Progenitor cell of endocrine pancreas (in vitro differentiated cells): ENCODE data around the gene COL20A1. TPM values are rescaled to one million over a fixed set of nuclear protein-coding genes. Genes with fewer than 3 reads are reported as not detected.
"Not testable (repeated sequence)": the region's sequence is repeated elsewhere in the genome, so short reads cannot be mapped to it uniquely, and the experiment has no call there.

ENCODE experiments used
- DNase-seq: peaks from one replicate; pipeline ENCODE4 v3.0.0; 2021; ENCODE audit warnings: low spot score; ENCODE audit not compliant: unreplicated experiment
- H3K27ac Mint-ChIP-seq: 2 replicates; pipeline ENCODE4 v1.8.0; 2021; ENCODE audit warnings: mild to moderate bottlenecking, moderate library complexity, mixed read lengths
- H3K27me3 Mint-ChIP-seq: 2 replicates; pipeline ENCODE4 v1.8.0; 2021; ENCODE audit warnings: mixed read lengths
- H3K36me3 Mint-ChIP-seq: 2 replicates; pipeline ENCODE4 v1.8.0; 2022; ENCODE audit warnings: mixed read lengths; ENCODE audit not compliant: insufficient read depth
- H3K4me1 Mint-ChIP-seq: 2 replicates; pipeline ENCODE4 v1.8.0; 2021; ENCODE audit warnings: low read depth, mixed read lengths
- H3K4me3 Mint-ChIP-seq: 2 replicates; pipeline ENCODE4 v1.8.0; 2021; ENCODE audit warnings: low read depth, mild to moderate bottlenecking, moderate library complexity, mixed read lengths
- H3K9me3 Mint-ChIP-seq: 2 replicates; pipeline ENCODE4 v1.8.0; 2021; ENCODE audit warnings: low read depth, mixed read lengths
- CTCF ChIP-seq: fragments of 200-600 bp; sonication (generic); IDR thresholded peaks from one replicate; pipeline ENCODE4 v1.5.0; 2021; ENCODE audit warnings: antibody characterized with exemption, mild to moderate bottlenecking; ENCODE audit not compliant: unreplicated experiment
- total RNA-seq: library from RNA; stranded (reverse); gene quantifications from 2 replicates; pipeline ENCODE4 v1.2.1, GENCODE V29; 2021

The COL20A1 gene
- total RNA-seq, 1 donor from 2014 or later, result 0.24 TPM

- TF ChIP-seq CTCF, result no peak
- peaks cover 25% of the 10 kb centered on the region for H3K27me3 Mint-ChIP-seq
- H3K9me3 Mint-ChIP-seq, result peaks cover 7% of the 10 kb centered on the region
- no peaks in the 10 kb centered on the region for H3K36me3 Mint-ChIP-seq
- H3K4me1 Mint-ChIP-seq, result no peaks in the 10 kb centered on the region
- no peak overlapping the region for H3K4me3 Mint-ChIP-seq
- no peak for DNase-seq
- no peak overlapping the region for H3K27ac Mint-ChIP-seq
These were observed 39.7 kb downstream of the COL20A1 start for GRCh38 chr20:63332488-63333240.

- TF ChIP-seq CTCF, result no peak
- Mint-ChIP-seq H3K36me3 (no peaks in the 10 kb centered on the region), H3K4me3 (no peak overlapping the region), H3K9me3 (peaks cover 7% of the 10 kb centered on the region), H3K27me3 (peaks cover 29% of the 10 kb centered on the region), H3K4me1 (no peaks in the 10 kb centered on the region), H3K27ac (no peak overlapping the region)
- DNase-seq, result no peak
These were observed 40.4 kb downstream of the COL20A1 start for GRCh38 chr20:63333241-63333836.

GRCh38 chr20:63334356-63334755 lies 41.4 kb downstream of the COL20A1 start:
- H3K27ac Mint-ChIP-seq, result no peak overlapping the region
- H3K4me3 Mint-ChIP-seq, result no peak overlapping the region
- peaks cover 35% of the 10 kb centered on the region for H3K27me3 Mint-ChIP-seq
- H3K4me1 Mint-ChIP-seq, result no peaks in the 10 kb centered on the region
- peaks cover 7% of the 10 kb centered on the region for H3K9me3 Mint-ChIP-seq
- no peaks in the 10 kb centered on the region for H3K36me3 Mint-ChIP-seq
- no peak for TF ChIP-seq CTCF
- DNase-seq, result no peak

GRCh38 chr20:63335060-63335459 lies 42.1 kb downstream of the COL20A1 start:
- H3K4me3 Mint-ChIP-seq, H3K9me3 Mint-ChIP-seq, H3K36me3 Mint-ChIP-seq, DNase-seq, H3K4me1 Mint-ChIP-seq, H3K27ac Mint-ChIP-seq: not testable (repeated sequence)
- peaks cover 35% of the 10 kb centered on the region for H3K27me3 Mint-ChIP-seq

GRCh38 chr20:63335711-63336110 lies 42.7 kb downstream of the COL20A1 start:
- Mint-ChIP-seq H3K9me3 (peaks cover 7% of the 10 kb centered on the region), H3K4me3 (no peak overlapping the region), H3K36me3 (no peaks in the 10 kb centered on the region), H3K4me1 (no peaks in the 10 kb centered on the region), H3K27me3 (peaks cover 36% of the 10 kb centered on the region), H3K27ac (no peak overlapping the region)
- no peak for DNase-seq
- TF ChIP-seq CTCF, result no peak
